ENCODE results near the gene AEBP1.

Gene AEBP1

DNA sequence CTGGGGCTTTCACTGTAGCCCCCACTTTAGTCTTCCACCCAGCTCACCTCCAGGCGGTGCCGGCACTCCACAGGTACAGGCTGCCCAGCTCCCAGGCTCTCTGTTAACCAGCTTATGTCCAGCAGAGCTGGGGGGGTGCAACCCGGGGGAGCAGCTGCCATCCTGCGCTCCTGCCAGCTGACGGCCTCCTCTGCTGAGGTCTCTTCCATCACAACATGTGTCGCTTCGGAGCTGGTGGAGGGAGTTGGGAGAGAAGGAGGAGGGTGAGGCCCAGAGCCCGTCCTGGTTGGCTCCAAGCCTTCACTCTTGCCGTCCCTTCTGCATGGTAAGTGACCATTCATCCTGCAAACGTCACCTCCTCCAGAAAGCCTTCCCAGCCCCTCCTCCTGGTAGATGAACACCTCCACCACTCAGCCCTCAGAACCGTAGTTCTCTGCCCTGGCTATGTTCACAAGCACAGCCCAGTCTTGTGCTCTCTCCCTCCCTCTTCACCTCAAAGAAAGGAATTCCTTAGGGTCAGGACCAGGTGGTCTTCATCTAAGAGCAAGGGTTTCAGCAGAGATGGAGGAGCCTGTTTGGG lies 23.4 kb upstream of the AEBP1 start:
- no peak for DNase-seq
- Histone ChIP-seq H3K27ac (ENCODE audit: low read depth, low read length) (no peak overlapping the region), H3K36me3 (ENCODE audit: control insufficient read depth, insufficient read depth, low read length) (peaks cover 3% of the 10 kb centered on the region), H4K5ac (ENCODE audit: low read length) (no peak overlapping the region), H3K4me3 (ENCODE audit: low read length) (no peak overlapping the region), H3K23ac (ENCODE audit: low read length) (no peak overlapping the region), H3K18ac (ENCODE audit: low read length) (no peak overlapping the region), H2AK5ac (ENCODE audit: low read length) (no peak overlapping the region), H3K4me1 (ENCODE audit: control insufficient read depth, low read depth, low read length) (no peaks in the 10 kb centered on the region), H4K8ac (ENCODE audit: low read depth, low read length) (no peak overlapping the region), H2BK5ac (ENCODE audit: low read length) (no peak overlapping the region), H2BK120ac (ENCODE audit: low read depth, low read length) (no peak overlapping the region), H3K79me1 (ENCODE audit: low read length) (no peaks in the 10 kb centered on the region), H3K79me2 (ENCODE audit: control insufficient read depth, insufficient read depth, low read length) (no peaks in the 10 kb centered on the region), H3K56ac (ENCODE audit: low read length) (no peak overlapping the region), H3K27me3 (ENCODE audit: insufficient read depth, low read length, poor library complexity) (no peaks in the 10 kb centered on the region), H2BK15ac (replicated peaks; ENCODE audit: low read depth) (no peak overlapping the region), H3K9ac (ENCODE audit: low read length) (no peak overlapping the region), H3K4me2 (ENCODE audit: low read length) (no peak overlapping the region), H3K4ac (ENCODE audit: low read depth, low read length) (no peak overlapping the region)
- no CpG with 5 or more reads among the region's 11 CpGs for WGBS (ENCODE audit: extremely low coverage, insufficient coverage, low lambda C conversion rate)

DNA sequence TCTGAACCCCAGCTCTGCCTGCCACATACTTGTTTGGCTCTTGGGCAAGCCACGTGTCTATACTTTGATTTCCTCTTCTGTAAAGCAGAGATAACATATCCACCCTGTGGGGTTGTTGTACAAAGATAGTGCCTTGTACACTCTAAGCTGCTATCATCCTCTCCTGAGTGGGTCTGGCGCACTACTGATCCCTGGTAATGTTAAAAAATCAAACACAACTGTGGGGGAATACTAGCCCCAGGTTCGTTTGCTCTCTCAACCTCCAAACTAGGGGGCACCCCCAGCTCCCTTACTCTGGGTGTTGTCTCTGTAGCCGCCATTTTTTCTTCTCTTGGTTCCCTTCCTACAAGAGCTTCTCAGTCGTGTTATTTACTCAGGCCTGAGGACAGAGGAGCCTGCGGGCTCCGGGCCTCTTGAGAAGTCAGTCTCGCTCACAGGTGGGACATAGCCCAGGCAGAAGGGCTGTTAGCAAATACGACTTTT lies 22.8 kb upstream of the AEBP1 start:
- Histone ChIP-seq H2AK5ac (ENCODE audit: low read length) (no peak overlapping the region), H4K5ac (ENCODE audit: low read length) (no peak overlapping the region), H4K8ac (ENCODE audit: low read depth, low read length) (no peak overlapping the region), H3K79me1 (ENCODE audit: low read length) (no peaks in the 10 kb centered on the region), H3K18ac (ENCODE audit: low read length) (no peak overlapping the region), H3K23ac (ENCODE audit: low read length) (no peak overlapping the region), H3K56ac (ENCODE audit: low read length) (no peak overlapping the region), H3K4ac (ENCODE audit: low read depth, low read length) (no peak overlapping the region), H3K4me3 (ENCODE audit: low read length) (no peak overlapping the region), H3K27ac (ENCODE audit: low read depth, low read length) (no peak overlapping the region), H3K36me3 (ENCODE audit: control insufficient read depth, insufficient read depth, low read length) (peaks cover 3% of the 10 kb centered on the region), H3K4me2 (ENCODE audit: low read length) (no peak overlapping the region), H3K79me2 (ENCODE audit: control insufficient read depth, insufficient read depth, low read length) (no peaks in the 10 kb centered on the region), H3K9ac (ENCODE audit: low read length) (no peak overlapping the region), H3K4me1 (ENCODE audit: control insufficient read depth, low read depth, low read length) (no peaks in the 10 kb centered on the region), H2BK15ac (replicated peaks; ENCODE audit: low read depth) (no peak overlapping the region), H2BK120ac (ENCODE audit: low read depth, low read length) (no peak overlapping the region), H2BK5ac (ENCODE audit: low read length) (no peak overlapping the region), H3K27me3 (ENCODE audit: insufficient read depth, low read length, poor library complexity) (no peaks in the 10 kb centered on the region)
- no peak for DNase-seq
- no CpG with 5 or more reads among the region's 9 CpGs for WGBS (ENCODE audit: extremely low coverage, insufficient coverage, low lambda C conversion rate)

DNA sequence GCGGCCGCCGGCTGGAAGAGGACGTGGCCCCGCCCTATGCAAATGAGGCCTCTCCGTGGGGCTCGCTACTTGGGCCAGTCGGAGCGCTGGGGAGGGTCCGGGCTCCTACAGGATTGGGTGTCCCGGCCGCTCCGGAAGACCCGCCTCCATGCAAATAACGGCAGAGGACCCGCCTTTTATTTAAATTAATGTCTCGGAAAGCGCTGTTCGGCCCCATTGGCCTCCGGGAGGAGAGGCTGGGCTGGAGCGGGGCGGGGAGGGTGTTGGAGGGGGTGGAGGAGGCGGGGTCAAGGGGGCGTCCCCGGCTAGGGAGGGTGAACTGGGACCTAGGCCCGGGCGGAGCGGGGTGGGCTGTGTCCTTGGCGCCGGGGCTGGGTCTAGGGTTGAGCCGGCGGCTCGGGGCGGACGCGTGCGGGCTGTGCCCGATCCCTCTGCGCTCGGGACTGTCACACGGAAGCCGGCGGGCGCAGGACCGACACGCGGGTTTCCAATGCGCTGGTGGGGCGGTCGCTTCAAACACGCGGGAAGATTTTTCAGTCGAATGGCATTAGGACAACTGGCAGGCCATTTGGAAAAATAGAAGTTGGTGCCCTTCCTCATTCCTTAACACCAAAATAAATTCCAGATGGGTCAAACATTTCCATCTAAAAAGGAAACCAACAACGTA lies 21.5 kb upstream of the AEBP1 start:
- H3K36me3 ChIP-seq (ENCODE audit: control insufficient read depth, insufficient read depth, low read length) = peaks cover 3% of the 10 kb centered on the region
- peak overlapping the region; percentile 32 for H3K4me3 ChIP-seq (ENCODE audit: low read length)
- H2BK15ac ChIP-seq (replicated peaks; ENCODE audit: low read depth) = no peak overlapping the region
- H2AK5ac ChIP-seq (ENCODE audit: low read length) = no peak overlapping the region
- H4K8ac ChIP-seq (ENCODE audit: low read depth, low read length) = no peak overlapping the region
- H3K18ac ChIP-seq (ENCODE audit: low read length) = peak overlapping the region; percentile 64
- H2BK120ac ChIP-seq (ENCODE audit: low read depth, low read length) = no peak overlapping the region
- no peaks in the 10 kb centered on the region for H3K79me2 ChIP-seq (ENCODE audit: control insufficient read depth, insufficient read depth, low read length)
- H3K4me1 ChIP-seq (ENCODE audit: control insufficient read depth, low read depth, low read length) = no peaks in the 10 kb centered on the region
- H3K4me2 ChIP-seq (ENCODE audit: low read length) = peak overlapping the region; percentile 83
- H3K23ac ChIP-seq (ENCODE audit: low read length) = no peak overlapping the region
- H3K9ac ChIP-seq (ENCODE audit: low read length) = peak overlapping the region; percentile 82
- WGBS (ENCODE audit: extremely low coverage, insufficient coverage, low lambda C conversion rate) = no CpG with 5 or more reads among the region's 54 CpGs
- no peak overlapping the region for H4K5ac ChIP-seq (ENCODE audit: low read length)
- H3K79me1 ChIP-seq (ENCODE audit: low read length) = no peaks in the 10 kb centered on the region
- DNase-seq = peak; percentile 100
- peak overlapping the region; percentile 89 for H3K56ac ChIP-seq (ENCODE audit: low read length)
- H3K27ac ChIP-seq (ENCODE audit: low read depth, low read length) = no peak overlapping the region
- no peak overlapping the region for H2BK5ac ChIP-seq (ENCODE audit: low read length)
- H3K27me3 ChIP-seq (ENCODE audit: insufficient read depth, low read length, poor library complexity) = no peaks in the 10 kb centered on the region
- H3K4ac ChIP-seq (ENCODE audit: low read depth, low read length) = no peak overlapping the region

DNA sequence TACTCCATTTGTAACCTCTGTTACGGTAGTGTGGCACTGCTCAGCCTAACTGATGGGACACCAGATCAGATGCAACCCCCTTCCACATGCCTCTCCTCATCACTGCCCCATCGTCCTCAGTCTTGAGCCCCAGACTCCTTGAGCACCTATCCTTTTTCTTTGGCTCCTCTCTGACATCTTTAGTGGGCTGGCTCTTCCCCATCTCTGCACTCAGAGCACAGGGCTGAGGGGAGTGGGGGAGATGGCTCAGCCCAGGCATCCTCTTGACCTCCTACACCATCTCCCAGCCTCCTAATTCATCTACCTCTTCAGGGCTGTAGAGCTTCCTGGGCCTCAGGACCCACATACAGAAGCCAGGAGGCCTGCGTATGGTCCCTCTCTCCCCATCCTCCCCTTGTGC lies 20.3 kb upstream of the AEBP1 start:
- H3K18ac ChIP-seq (ENCODE audit: low read length) = no peak overlapping the region
- H3K79me2 ChIP-seq (ENCODE audit: control insufficient read depth, insufficient read depth, low read length) = no peaks in the 10 kb centered on the region
- no peak overlapping the region for H3K4me2 ChIP-seq (ENCODE audit: low read length)
- H2BK5ac ChIP-seq (ENCODE audit: low read length) = no peak overlapping the region
- no peaks in the 10 kb centered on the region for H3K4me1 ChIP-seq (ENCODE audit: control insufficient read depth, low read depth, low read length)
- no peak for DNase-seq
- H3K23ac ChIP-seq (ENCODE audit: low read length) = no peak overlapping the region
- H3K27ac ChIP-seq (ENCODE audit: low read depth, low read length) = no peak overlapping the region
- no peak overlapping the region for H2AK5ac ChIP-seq (ENCODE audit: low read length)
- no peak overlapping the region for H2BK15ac ChIP-seq (replicated peaks; ENCODE audit: low read depth)
- no peak overlapping the region for H3K4me3 ChIP-seq (ENCODE audit: low read length)
- no peaks in the 10 kb centered on the region for H3K79me1 ChIP-seq (ENCODE audit: low read length)
- no peak overlapping the region for H4K8ac ChIP-seq (ENCODE audit: low read depth, low read length)
- no peak overlapping the region for H3K4ac ChIP-seq (ENCODE audit: low read depth, low read length)
- no peak overlapping the region for H3K9ac ChIP-seq (ENCODE audit: low read length)
- H4K5ac ChIP-seq (ENCODE audit: low read length) = no peak overlapping the region
- H2BK120ac ChIP-seq (ENCODE audit: low read depth, low read length) = no peak overlapping the region
- peak overlapping the region; percentile 15 for H3K56ac ChIP-seq (ENCODE audit: low read length)
- H3K27me3 ChIP-seq (ENCODE audit: insufficient read depth, low read length, poor library complexity) = no peaks in the 10 kb centered on the region
- no peaks in the 10 kb centered on the region for H3K36me3 ChIP-seq (ENCODE audit: control insufficient read depth, insufficient read depth, low read length)
- WGBS (ENCODE audit: extremely low coverage, insufficient coverage, low lambda C conversion rate) = no CpG with 5 or more reads among the region's 3 CpGs

DNA sequence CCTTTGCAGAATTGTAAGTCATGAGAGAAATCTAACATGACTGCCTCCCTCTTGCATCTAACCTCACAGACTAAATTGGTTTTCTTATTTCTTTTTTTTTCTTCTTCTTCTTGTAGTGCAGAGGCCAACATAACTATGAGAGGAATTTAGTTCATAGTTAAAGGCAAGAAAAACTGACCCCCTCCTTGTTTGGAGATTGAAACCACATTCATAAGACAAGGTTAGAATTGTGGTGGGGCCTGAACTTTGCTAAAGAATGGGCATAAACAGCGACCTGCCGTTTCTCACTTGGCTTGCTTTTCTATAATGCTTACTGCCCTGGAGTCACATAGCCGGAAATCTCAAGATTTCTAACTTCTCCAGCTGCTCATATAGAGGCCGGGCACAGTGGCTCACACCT lies 19.4 kb upstream of the AEBP1 start:
- no peak overlapping the region for H3K27ac ChIP-seq (ENCODE audit: low read depth, low read length)
- no peaks in the 10 kb centered on the region for H3K79me2 ChIP-seq (ENCODE audit: control insufficient read depth, insufficient read depth, low read length)
- no peaks in the 10 kb centered on the region for H3K4me1 ChIP-seq (ENCODE audit: control insufficient read depth, low read depth, low read length)
- no peak overlapping the region for H3K56ac ChIP-seq (ENCODE audit: low read length)
- H3K23ac ChIP-seq (ENCODE audit: low read length) = no peak overlapping the region
- no peak overlapping the region for H2BK15ac ChIP-seq (replicated peaks; ENCODE audit: low read depth)
- H4K8ac ChIP-seq (ENCODE audit: low read depth, low read length) = no peak overlapping the region
- no peak overlapping the region for H3K18ac ChIP-seq (ENCODE audit: low read length)
- H3K4ac ChIP-seq (ENCODE audit: low read depth, low read length) = no peak overlapping the region
- no peak overlapping the region for H3K9ac ChIP-seq (ENCODE audit: low read length)
- no peak overlapping the region for H2BK5ac ChIP-seq (ENCODE audit: low read length)
- H3K4me3 ChIP-seq (ENCODE audit: low read length) = no peak overlapping the region
- no peak overlapping the region for H2BK120ac ChIP-seq (ENCODE audit: low read depth, low read length)
- DNase-seq = no peak
- no CpG with 5 or more reads among the region's 4 CpGs for WGBS (ENCODE audit: extremely low coverage, insufficient coverage, low lambda C conversion rate)
- H3K79me1 ChIP-seq (ENCODE audit: low read length) = no peaks in the 10 kb centered on the region
- H3K27me3 ChIP-seq (ENCODE audit: insufficient read depth, low read length, poor library complexity) = no peaks in the 10 kb centered on the region
- no peak overlapping the region for H3K4me2 ChIP-seq (ENCODE audit: low read length)
- no peaks in the 10 kb centered on the region for H3K36me3 ChIP-seq (ENCODE audit: control insufficient read depth, insufficient read depth, low read length)
- H2AK5ac ChIP-seq (ENCODE audit: low read length) = no peak overlapping the region
- H4K5ac ChIP-seq (ENCODE audit: low read length) = no peak overlapping the region

DNA sequence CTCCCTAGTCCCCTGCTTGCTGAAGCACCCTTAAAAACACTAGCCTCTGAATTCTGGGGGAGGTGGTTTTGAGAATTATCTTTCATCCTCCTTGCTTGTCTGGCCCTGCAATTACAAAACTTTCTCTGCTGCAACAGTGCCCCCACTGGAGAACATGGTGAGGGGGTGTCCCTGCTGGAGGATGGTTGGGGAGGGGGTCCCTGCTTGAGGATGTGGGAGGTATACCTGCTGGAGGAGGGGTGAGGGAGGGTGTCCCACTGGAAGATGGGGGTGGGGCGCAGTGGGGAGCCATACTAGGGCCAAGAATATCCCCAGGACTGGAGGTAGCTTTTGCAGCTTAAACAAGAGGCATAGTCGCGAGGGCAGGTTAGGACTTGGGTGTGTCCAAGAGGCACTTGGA lies 18.6 kb upstream of the AEBP1 start:
- no peak overlapping the region for H4K8ac ChIP-seq (ENCODE audit: low read depth, low read length)
- no peak for DNase-seq
- H3K56ac ChIP-seq (ENCODE audit: low read length) = no peak overlapping the region
- H3K27me3 ChIP-seq (ENCODE audit: insufficient read depth, low read length, poor library complexity) = no peaks in the 10 kb centered on the region
- H3K79me1 ChIP-seq (ENCODE audit: low read length) = no peaks in the 10 kb centered on the region
- H3K4me2 ChIP-seq (ENCODE audit: low read length) = no peak overlapping the region
- no peaks in the 10 kb centered on the region for H3K36me3 ChIP-seq (ENCODE audit: control insufficient read depth, insufficient read depth, low read length)
- H3K27ac ChIP-seq (ENCODE audit: low read depth, low read length) = no peak overlapping the region
- no peak overlapping the region for H3K4me3 ChIP-seq (ENCODE audit: low read length)
- no peak overlapping the region for H3K4ac ChIP-seq (ENCODE audit: low read depth, low read length)
- no peaks in the 10 kb centered on the region for H3K4me1 ChIP-seq (ENCODE audit: control insufficient read depth, low read depth, low read length)
- no peak overlapping the region for H2BK120ac ChIP-seq (ENCODE audit: low read depth, low read length)
- H3K18ac ChIP-seq (ENCODE audit: low read length) = no peak overlapping the region
- H3K9ac ChIP-seq (ENCODE audit: low read length) = no peak overlapping the region
- H2BK15ac ChIP-seq (replicated peaks; ENCODE audit: low read depth) = no peak overlapping the region
- H3K23ac ChIP-seq (ENCODE audit: low read length) = no peak overlapping the region
- no peak overlapping the region for H4K5ac ChIP-seq (ENCODE audit: low read length)
- WGBS (ENCODE audit: extremely low coverage, insufficient coverage, low lambda C conversion rate) = no CpG with 5 or more reads among the region's 3 CpGs
- no peaks in the 10 kb centered on the region for H3K79me2 ChIP-seq (ENCODE audit: control insufficient read depth, insufficient read depth, low read length)
- H2AK5ac ChIP-seq (ENCODE audit: low read length) = no peak overlapping the region
- H2BK5ac ChIP-seq (ENCODE audit: low read length) = no peak overlapping the region

Measured in mesendoderm (in vitro differentiated cells).